Retina (tissue), 1 donor: ENCODE measurements around the gene TYRO3.
"Not testable (repeated sequence)": the region's sequence is repeated elsewhere in the genome, so short reads cannot be mapped to it uniquely, and the experiment has no call there.

Source experiments
- DNase-seq: peaks from one replicate; pipeline ENCODE4 v3.0.0-alpha.2; 2016

TYRO3 gene

DNA sequence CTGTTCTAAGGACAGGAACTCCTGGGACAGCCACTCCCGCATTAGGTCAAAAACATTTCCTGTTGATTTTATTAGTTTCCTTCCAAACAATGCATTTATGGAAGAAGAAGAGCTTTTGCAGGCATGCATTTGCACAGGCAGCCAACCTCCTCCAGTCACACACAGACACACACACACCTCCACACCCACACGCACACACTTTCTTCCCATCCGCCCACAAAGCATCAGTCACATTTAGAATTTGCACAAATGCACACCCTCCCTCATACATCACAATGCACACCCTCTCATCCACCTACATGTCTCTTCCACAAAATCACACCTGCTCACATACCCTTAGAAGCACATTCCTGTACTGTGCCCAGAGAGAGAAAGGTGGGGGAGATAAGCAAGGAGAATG lies 4.1 kb upstream of the TYRO3 start:
- DNase-seq, result no peak

- DNase-seq, result no peak
Measured at GRCh38 chr15:41556677-41557076, 2.3 kb upstream of the TYRO3 start.

- DNase-seq, result peak; percentile 89
Measured at GRCh38 chr15:41557673-41558399, 1.2 kb upstream of the TYRO3 start.

- DNase-seq, result peak; percentile 58
Measured at GRCh38 chr15:41559239-41559782, 299 bp downstream of the TYRO3 start.

GRCh38 chr15:41560572-41560874 lies 1.5 kb downstream of the TYRO3 start:
- DNase-seq, result no peak

GRCh38 chr15:41561104-41561776 lies 2.2 kb downstream of the TYRO3 start:
- no peak for DNase-seq

DNA sequence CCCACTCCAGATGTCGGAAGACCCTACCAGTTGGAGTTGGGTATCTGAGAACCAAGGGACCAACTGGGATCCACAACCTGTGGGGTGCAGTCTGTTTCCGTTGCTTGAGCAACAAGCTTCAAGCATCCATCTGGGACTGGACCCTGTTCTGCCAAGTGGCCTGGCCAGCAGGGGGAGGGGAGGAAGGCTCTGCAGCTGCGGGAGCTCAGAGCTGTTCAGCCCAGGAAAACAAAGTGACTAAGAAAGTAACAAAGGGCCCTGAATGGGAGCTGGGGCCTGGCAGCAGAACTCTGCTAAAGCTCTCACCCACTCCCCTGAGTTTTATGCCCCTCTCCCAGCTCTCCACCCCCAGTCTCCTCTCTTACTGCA lies 2.7 kb downstream of the TYRO3 start:
- peak; percentile 56 for DNase-seq

DNA sequence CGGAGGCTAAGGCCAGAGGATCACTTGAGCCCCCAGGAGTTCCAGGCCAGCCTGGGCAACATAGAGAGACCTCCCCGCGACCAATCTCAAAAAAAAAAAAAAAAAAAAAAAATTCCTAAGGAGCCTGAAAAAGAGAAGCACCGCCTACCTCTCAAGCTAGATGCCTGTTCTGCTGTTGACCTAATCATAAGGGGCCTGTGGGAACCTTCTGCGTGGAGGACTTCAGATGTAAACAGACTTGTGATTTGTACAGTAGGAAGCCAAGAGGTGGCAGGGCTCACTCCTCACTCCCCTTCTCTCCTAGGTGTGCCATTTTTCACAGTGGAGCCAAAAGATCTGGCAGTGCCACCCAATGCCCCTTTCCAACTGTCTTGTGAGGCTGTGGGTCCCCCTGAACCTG lies 3.2 kb downstream of the TYRO3 start:
- DNase-seq, result no peak

- DNase-seq, result peak; percentile 18
Measured at GRCh38 chr15:41562784-41563198, 3.8 kb downstream of the TYRO3 start.

DNA sequence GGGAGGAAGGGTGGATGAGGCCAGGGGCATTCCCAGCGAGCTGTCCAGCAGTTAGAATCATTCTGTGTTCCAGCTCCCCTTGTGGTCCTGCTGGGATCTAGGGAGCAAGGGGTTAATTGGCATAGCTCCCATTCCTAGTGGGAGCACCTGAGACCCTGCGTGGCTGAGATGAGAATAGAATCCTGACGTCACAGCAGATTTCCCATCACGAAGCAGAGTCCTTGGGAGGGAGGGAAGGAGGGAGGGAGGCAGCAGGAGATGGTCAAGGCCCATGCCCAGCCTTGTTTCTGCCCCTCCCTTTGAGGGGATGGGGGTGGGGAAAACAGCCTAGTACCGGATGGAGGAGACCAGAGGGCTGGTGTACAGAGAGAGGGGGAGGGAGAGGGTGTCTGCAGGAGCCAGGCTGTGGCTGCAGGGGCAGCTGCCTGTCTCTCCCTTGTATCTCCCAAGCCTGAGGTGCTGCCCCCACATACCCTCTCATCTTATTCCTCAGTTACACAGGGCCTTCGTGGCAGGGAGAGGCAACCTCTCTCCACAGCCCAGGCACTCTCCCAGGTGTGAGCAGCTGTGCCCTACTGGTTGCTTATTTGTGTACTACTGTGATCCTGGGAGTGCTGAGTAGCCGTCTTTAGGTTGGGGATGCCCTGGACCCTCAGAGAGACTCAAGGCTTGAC lies 5.4 kb downstream of the TYRO3 start:
- peak; percentile 52 for DNase-seq

DNA sequence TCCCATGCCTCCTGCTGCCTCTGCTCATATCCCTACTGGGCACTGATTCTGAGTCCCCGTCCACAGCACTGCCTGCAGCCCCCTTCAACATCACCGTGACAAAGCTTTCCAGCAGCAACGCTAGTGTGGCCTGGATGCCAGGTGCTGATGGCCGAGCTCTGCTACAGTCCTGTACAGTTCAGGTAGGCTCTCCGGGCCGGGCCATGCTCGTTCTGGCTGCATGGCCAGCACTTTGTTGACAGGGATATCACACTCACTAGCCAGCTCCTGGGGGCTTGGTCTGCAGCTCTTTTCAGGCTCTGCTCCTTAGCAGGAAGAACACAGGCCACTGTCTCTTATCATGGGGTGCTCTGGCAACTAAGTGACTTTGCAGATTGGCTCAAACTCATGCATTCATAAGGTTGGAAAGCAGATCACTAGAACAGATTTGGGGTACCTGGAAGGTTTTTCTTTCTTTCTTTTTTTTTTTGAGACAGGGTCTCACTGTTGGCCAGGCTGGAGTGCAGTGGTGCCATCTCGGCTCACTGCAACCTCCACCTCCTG lies 6.0 kb downstream of the TYRO3 start:
- DNase-seq, result no peak

- no peak for DNase-seq
Measured at GRCh38 chr15:41565702-41566101, 6.7 kb downstream of the TYRO3 start.

- DNase-seq, result no peak
Measured at GRCh38 chr15:41566121-41566885, 7.3 kb downstream of the TYRO3 start.

DNA sequence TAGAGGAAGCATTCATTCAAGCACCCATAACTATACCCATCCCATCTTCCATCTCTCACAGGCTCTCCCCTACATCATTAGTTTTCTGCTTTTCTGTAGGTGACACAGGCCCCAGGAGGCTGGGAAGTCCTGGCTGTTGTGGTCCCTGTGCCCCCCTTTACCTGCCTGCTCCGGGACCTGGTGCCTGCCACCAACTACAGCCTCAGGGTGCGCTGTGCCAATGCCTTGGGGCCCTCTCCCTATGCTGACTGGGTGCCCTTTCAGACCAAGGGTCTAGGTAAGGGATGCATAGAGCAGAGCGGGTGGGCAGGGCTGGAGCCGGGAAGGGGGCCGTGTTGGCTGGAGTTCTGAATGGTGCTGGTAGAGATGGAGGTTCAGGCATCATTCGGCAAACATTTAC lies 8.2 kb downstream of the TYRO3 start:
- DNase-seq, result no peak

- peak; percentile 28 for DNase-seq
Measured at GRCh38 chr15:41567862-41568261, 8.8 kb downstream of the TYRO3 start.

DNA sequence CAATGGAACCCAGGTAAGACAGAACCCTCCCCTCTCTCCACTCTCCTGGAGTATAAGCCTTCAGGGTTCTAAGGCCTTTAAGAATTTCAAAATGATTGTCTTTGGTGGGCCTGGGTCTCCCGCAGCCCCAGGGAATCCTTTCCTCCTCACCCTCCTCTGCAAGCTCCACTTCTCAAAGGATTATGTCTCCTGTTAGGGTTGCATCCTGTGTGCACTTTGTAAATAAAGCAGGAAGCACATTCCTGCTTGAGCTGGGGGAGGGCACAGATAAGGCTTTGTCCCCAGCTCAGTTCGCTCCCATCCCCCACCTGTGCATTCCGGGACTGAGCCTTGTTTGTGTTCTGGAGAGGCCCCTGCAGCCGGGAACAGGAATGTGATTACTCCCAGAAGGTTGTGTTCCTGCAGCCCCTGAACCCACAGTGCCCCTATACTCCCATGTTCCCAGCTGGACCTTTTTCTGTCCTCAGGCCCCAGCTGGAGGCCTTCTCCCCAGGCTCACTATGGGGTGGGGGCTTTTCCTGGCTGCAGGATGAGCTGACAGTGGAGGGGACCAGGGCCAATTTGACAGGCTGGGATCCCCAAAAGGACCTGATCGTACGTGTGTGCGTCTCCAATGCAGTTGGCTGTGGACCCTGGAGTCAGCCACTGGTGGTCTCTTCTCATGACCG lies 9.5 kb downstream of the TYRO3 start:
- DNase-seq, result peak; percentile 63

DNA sequence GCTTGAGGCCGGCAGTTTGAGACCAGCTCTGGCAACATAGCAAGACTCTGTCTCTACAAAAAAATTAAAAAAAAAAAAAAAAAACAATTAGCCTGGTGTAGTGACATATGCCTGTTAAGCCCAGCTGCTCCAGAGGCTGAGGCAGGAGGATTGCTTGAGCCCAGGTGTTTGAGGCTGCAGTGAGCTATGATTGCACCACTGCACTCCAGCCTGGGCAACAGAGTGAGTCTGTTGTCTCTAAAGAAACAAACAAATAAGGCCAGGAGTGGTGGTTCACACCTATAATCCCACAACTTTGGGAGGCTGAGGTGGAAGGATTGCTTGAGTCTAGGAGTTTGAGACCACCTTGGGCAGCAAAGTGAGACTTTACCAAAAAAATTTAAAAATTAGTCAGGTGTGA lies 10.2 kb downstream of the TYRO3 start:
- DNase-seq, result not testable (repeated sequence)

GRCh38 chr15:41570764-41571163 lies 11.8 kb downstream of the TYRO3 start:
- no peak for DNase-seq

- no peak for DNase-seq
Measured at GRCh38 chr15:41571948-41572347, 12.9 kb downstream of the TYRO3 start.

GRCh38 chr15:41572866-41573265 lies 13.9 kb downstream of the TYRO3 start:
- no peak for DNase-seq

GRCh38 chr15:41573396-41573795 lies 14.4 kb downstream of the TYRO3 start:
- DNase-seq, result no peak

GRCh38 chr15:41574158-41574557 lies 15.1 kb downstream of the TYRO3 start:
- DNase-seq, result no peak
